Spleen (tissue), 11 donors: ENCODE results near the gene DNAL4. TPM values are rescaled to one million over a fixed set of nuclear protein-coding genes. Genes with fewer than 3 reads are reported as not detected.

Source experiments
- DNase-seq: peaks from one replicate; pipeline ENCODE4 v3.0.0-alpha.2; 2020
- H3K27ac ChIP-seq, 8 donors: fragments of 200-600 bp; sonication (generic) in 7 of 8; 1 replicate in 4 of 8; 2 replicates in 4 of 8; pipeline versions ENCODE4 v1.5.0 to v1.8.0; 2016 to 2021; ENCODE audit warnings: inconsistent platforms in 4 of 8, mild to moderate bottlenecking in 4 of 8, moderate library complexity in 1 of 8
- H3K27me3 ChIP-seq, 7 donors: fragments of 200-600 bp; sonication (generic) in 6 of 7; replicated peaks in 1 of 7; 1 replicate in 4 of 7; 2 replicates in 3 of 7; pipeline versions ENCODE4 v1.5.0 to v1.8.0; 2016 to 2021; ENCODE audit warnings: inconsistent platforms in 3 of 7, mild to moderate bottlenecking in 1 of 7
- H3K36me3 ChIP-seq, 6 donors: fragments of 200-600 bp; sonication (generic) in 5 of 6; 1 replicate in 4 of 6; 2 replicates in 2 of 6; pipeline versions ENCODE4 v1.5.0 to v1.8.0; 2016 to 2021; ENCODE audit warnings: inconsistent platforms in 2 of 6
- H3K4me1 ChIP-seq, 6 donors: fragments of 200-600 bp; sonication (generic) in 5 of 6; 1 replicate in 3 of 6; 2 replicates in 3 of 6; pipeline versions ENCODE4 v1.5.0 to v1.8.0; 2016 to 2021; ENCODE audit warnings: inconsistent platforms in 3 of 6
- H3K4me3 ChIP-seq, 8 donors: fragments of 200-600 bp; sonication (generic) in 7 of 8; 1 replicate in 4 of 8; 2 replicates in 4 of 8; pipeline versions ENCODE4 v1.5.0 to v1.8.0; 2016 to 2021; ENCODE audit warnings: inconsistent platforms in 4 of 8, mild to moderate bottlenecking in 4 of 8, moderate library complexity in 2 of 8
- H3K9me3 ChIP-seq, 8 donors: fragments of 200-600 bp; sonication (generic) in 7 of 8; 1 replicate in 4 of 8; 2 replicates in 4 of 8; pipeline versions ENCODE4 v1.5.0 to v1.8.0; 2016 to 2021; ENCODE audit warnings: inconsistent platforms in 4 of 8
- CTCF ChIP-seq, 11 experiments: fragments of 200-600 bp in 7 of 11; fragments of 450-650 bp in 4 of 11; sonication (generic) in 4 of 11; IDR thresholded peaks in 8 of 11; conservative IDR thresholded peaks in 3 of 11; 1 replicate in 7 of 11; 2 replicates in 4 of 11; pipeline versions ENCODE4 v1.4.0 to v1.8.0; 2016 to 2021; ENCODE audit warnings: antibody characterized with exemption in 11 of 11, inconsistent platforms in 4 of 11, mild to moderate bottlenecking in 1 of 11
- POLR2A ChIP-seq, 3 donors: fragments of 450-650 bp; IDR thresholded peaks; one replicate each; pipeline ENCODE4 v1.5.1; 2017; ENCODE audit warnings: antibody characterized with exemption in 3 of 3, mild to moderate bottlenecking in 1 of 3
- POLR2AphosphoS5 ChIP-seq, 3 donors: sonication (generic); formaldehyde crosslinking; IDR thresholded peaks; one replicate each; pipeline ENCODE4 v1.5.1; 2017; ENCODE audit warnings: antibody characterized with exemption in 3 of 3
- WGBS, 5 donors: extraction: QIAGEN DNeasy Blood & Tissue Kit in 3 of 5; methylation state at CpG; one replicate each; pipeline versions ENCODE4 v1.1.5 to v1.1.7; 2013 to 2018; 5-methylcytosine and 5-hydroxymethylcytosine counted together
- intact Hi-C: fragments of 100-400 bp; cut with DNase I; formaldehyde crosslinking; loops from one replicate; pipeline ENCODE4 v1.15.0; 2023; ENCODE audit warnings: low total_unique reads
- polyA plus RNA-seq, 3 donors: library from polyadenylated mRNA; stranded (reverse); fragments of 200-250 nt; gene quantifications; one replicate each; pipeline ENCODE4 v1.2.1, GENCODE V29; 2013
- total RNA-seq, 7 donors: library from RNA; depleted of rRNA in 3 of 7; stranded (reverse); fragments of >200 nt in 3 of 7; fragmentation: NEBNext Ultra II Directional in 4 of 7; extraction: Animal tissue kit (Norgen Biotek cat#: 25700) in 4 of 7; gene quantifications; one replicate each; pipeline versions ENCODE4 v1.1.0 to v1.2.1, GENCODE V29; 2016 to 2021
- donor health status: healthy with polysubstance abuse.
- donor health status: DM: no; HTN: no; CAD: no; lungs with moderate emphysema.
- donor health status: DM: no; HTN: no; CAD: no.
- donor health status: Bipolar disorder and iron deficiency.
- donor health status: healthy.
- donor health status: DM: no; HTN: no; CAD: no.
- donor health status: DM: yes; HTN: yes; CAD: no.

Gene DNAL4
- total and polyA plus RNA-seq, 10 donors = 8.6 to 17.6 (median 12.5) TPM

- peaks cover 0 to under 1% (median 0%) of the 10 kb centered on the region in 8 donors for H3K9me3 ChIP-seq
- H3K4me3 ChIP-seq = no peak overlapping the region
- intact Hi-C loops = no loop called here
- H3K36me3 ChIP-seq = no peaks in the 10 kb centered on the region
- TF ChIP-seq POLR2AphosphoS5 (IDR thresholded peaks at IDR 0.05) (no peak), CTCF (IDR thresholded peaks at IDR 0.05 in 8 of 11, conservative IDR thresholded peaks at IDR 0.05 in 3 of 11) (no peak), POLR2A (IDR thresholded peaks at IDR 0.05) (no peak)
- no peaks in the 10 kb centered on the region for H3K4me1 ChIP-seq
- no peak for DNase-seq
- 74 to 91% (median 91%) methylated on average over 2 of the region's 2 CpGs for WGBS, 5 donors
- no peaks in the 10 kb centered on the region for H3K27me3 ChIP-seq
- H3K27ac ChIP-seq = no peak overlapping the region
Observed at GRCh38 chr22:38823637-38824036, 29.7 kb upstream of the DNAL4 start.

- no peak overlapping the region for H3K4me3 ChIP-seq
- H3K4me1 ChIP-seq = no peaks in the 10 kb centered on the region
- no peak for TF ChIP-seq POLR2AphosphoS5 (IDR thresholded peaks at IDR 0.05)
- no peak for TF ChIP-seq CTCF (IDR thresholded peaks at IDR 0.05 in 8 of 11, conservative IDR thresholded peaks at IDR 0.05 in 3 of 11)
- TF ChIP-seq POLR2A (IDR thresholded peaks at IDR 0.05) = no peak
- H3K9me3 ChIP-seq = no peaks in the 10 kb centered on the region
- H3K27ac ChIP-seq = no peak overlapping the region
- intact Hi-C loops = no loop called here
- no peak for DNase-seq
- 90 to 100% (median 95%) methylated on average over 1 to 4 of the region's 4 CpGs for WGBS, 5 donors
- no peaks in the 10 kb centered on the region for H3K36me3 ChIP-seq
- no peaks in the 10 kb centered on the region for H3K27me3 ChIP-seq
Observed at GRCh38 chr22:38823076-38823475, 29.1 kb upstream of the DNAL4 start.

- TF ChIP-seq CTCF (IDR thresholded peaks at IDR 0.05 in 8 of 11, conservative IDR thresholded peaks at IDR 0.05 in 3 of 11) = no peak
- no peak for TF ChIP-seq POLR2A (IDR thresholded peaks at IDR 0.05)
- TF ChIP-seq POLR2AphosphoS5 (IDR thresholded peaks at IDR 0.05) = no peak
- Histone ChIP-seq H3K9me3 (no peaks in the 10 kb centered on the region), H3K4me1 (no peaks in the 10 kb centered on the region), H3K36me3 (no peaks in the 10 kb centered on the region), H3K4me3 (no peak overlapping the region), H3K27ac (no peak overlapping the region), H3K27me3 (peaks cover 0 to 8% (median 0%) of the 10 kb centered on the region in 7 donors)
- intact Hi-C loops = no loop called here
- no peak for DNase-seq
- 84 to 89% (median 86%) methylated on average over 6 to 8 of the region's 8 CpGs for WGBS, 5 donors
Observed at GRCh38 chr22:38820020-38820419, 26.1 kb upstream of the DNAL4 start.

- TF ChIP-seq POLR2A (IDR thresholded peaks at IDR 0.05) (no peak), POLR2AphosphoS5 (IDR thresholded peaks at IDR 0.05) (no peak), CTCF (IDR thresholded peaks at IDR 0.05 in 8 of 11, conservative IDR thresholded peaks at IDR 0.05 in 3 of 11) (no peak)
- Histone ChIP-seq H3K4me3 (no peak overlapping the region), H3K36me3 (no peaks in the 10 kb centered on the region), H3K4me1 (no peaks in the 10 kb centered on the region), H3K9me3 (no peaks in the 10 kb centered on the region), H3K27me3 (peaks cover 0 to 13% (median 0%) of the 10 kb centered on the region in 7 donors), H3K27ac (no peak overlapping the region)
- intact Hi-C loops = no loop called here
- WGBS, 5 donors = 65 to 88% (median 82%) methylated on average over 7 to 10 of the region's 10 CpGs
- no peak for DNase-seq
Observed at GRCh38 chr22:38819387-38819940, 25.5 kb upstream of the DNAL4 start.
